ENCODE data around the gene DOCK10. TPM values are rescaled to one million over a fixed set of nuclear protein-coding genes. Genes with fewer than 3 reads are reported as not detected.

DOCK10 gene
- total RNA-seq, 1 experiment from 2014 or later = 5.8 TPM

DNA sequence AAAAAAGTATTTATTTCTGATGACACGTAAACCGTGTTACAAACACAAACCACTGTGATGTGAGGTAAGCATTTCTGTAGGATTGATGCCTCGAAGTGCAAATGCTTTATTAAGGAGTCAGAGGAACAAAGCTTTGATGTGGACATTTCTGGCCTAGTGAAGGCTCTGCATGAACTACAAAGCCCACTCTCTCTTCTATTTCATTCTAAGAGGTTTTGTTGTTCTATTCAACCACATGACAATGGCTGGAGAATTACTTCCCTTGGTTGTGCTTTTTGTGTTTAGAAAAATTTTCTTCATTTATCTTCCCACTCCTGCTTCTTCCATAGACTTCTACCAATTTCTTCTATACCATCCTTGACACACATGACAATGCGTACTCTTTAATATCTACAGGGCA, 200.4 kb downstream of the DOCK10 start:
- in situ Hi-C loops (cut with HindIII; ENCODE audit: low pct_unique_long_range_greater_than_20kb, low sequenced_read_pairs) = no loop called here
- H3K9me3 ChIP-seq (ENCODE audit: control insufficient read depth, insufficient read depth, low read depth, low read length) = no peaks in the 10 kb centered on the region
- intact Hi-C loops (cut with micrococcal nuclease; ENCODE audit: unreplicated experiment) = no loop called here
- H3K4me1 ChIP-seq (ENCODE audit: control insufficient read depth, insufficient read depth, low read length) = no peaks in the 10 kb centered on the region
- H3K27ac ChIP-seq (ENCODE audit: low read length) = no peak overlapping the region
- H3K27me3 ChIP-seq (ENCODE audit: control insufficient read depth, insufficient read depth, low read length) = no peaks in the 10 kb centered on the region
- ChIA-PET CTCF (no interaction called here), POLR2A (no interaction called here)
- DNase-seq (ENCODE audit: low read depth, low spot score) = no peak
- no peak for ATAC-seq
- H3K36me3 ChIP-seq (ENCODE audit: control insufficient read depth, insufficient read depth, low read length) = no peaks in the 10 kb centered on the region
- H3K4me3 ChIP-seq (ENCODE audit: low read depth in 2 of 2, low read length in 2 of 2) = no peak overlapping the region
- no TSS peak for BruUV-seq (replicated peaks)
- TF ChIP-seq SIN3A (IDR thresholded peaks at IDR 0.05; ENCODE audit: borderline replicate concordance, insufficient read depth, low read depth, low read length) (no peak), TCF7L2 (IDR thresholded peaks at IDR 0.05; ENCODE audit: low read depth, low read length) (no peak), POLR2AphosphoS5 (IDR thresholded peaks at IDR 0.05; ENCODE audit: low read depth, low read length) (no peak)
- TF ChIP-seq, protein P1, sequence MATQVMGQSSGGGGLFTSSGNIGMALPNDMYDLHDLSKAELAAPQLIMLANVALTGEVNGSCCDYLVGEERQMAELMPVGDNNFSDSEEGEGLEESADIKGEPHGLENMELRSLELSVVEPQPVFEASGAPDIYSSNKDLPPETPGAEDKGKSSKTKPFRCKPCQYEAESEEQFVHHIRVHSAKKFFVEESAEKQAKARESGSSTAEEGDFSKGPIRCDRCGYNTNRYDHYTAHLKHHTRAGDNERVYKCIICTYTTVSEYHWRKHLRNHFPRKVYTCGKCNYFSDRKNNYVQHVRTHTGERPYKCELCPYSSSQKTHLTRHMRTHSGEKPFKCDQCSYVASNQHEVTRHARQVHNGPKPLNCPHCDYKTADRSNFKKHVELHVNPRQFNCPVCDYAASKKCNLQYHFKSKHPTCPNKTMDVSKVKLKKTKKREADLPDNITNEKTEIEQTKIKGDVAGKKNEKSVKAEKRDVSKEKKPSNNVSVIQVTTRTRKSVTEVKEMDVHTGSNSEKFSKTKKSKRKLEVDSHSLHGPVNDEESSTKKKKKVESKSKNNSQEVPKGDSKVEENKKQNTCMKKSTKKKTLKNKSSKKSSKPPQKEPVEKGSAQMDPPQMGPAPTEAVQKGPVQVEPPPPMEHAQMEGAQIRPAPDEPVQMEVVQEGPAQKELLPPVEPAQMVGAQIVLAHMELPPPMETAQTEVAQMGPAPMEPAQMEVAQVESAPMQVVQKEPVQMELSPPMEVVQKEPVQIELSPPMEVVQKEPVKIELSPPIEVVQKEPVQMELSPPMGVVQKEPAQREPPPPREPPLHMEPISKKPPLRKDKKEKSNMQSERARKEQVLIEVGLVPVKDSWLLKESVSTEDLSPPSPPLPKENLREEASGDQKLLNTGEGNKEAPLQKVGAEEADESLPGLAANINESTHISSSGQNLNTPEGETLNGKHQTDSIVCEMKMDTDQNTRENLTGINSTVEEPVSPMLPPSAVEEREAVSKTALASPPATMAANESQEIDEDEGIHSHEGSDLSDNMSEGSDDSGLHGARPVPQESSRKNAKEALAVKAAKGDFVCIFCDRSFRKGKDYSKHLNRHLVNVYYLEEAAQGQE (IDR thresholded peaks at IDR 0.05; ENCODE audit: insufficient read depth in 1 of 2, low read depth in 2 of 2, low read length in 1 of 2) = no peak
- TF ChIP-seq, protein P2, sequence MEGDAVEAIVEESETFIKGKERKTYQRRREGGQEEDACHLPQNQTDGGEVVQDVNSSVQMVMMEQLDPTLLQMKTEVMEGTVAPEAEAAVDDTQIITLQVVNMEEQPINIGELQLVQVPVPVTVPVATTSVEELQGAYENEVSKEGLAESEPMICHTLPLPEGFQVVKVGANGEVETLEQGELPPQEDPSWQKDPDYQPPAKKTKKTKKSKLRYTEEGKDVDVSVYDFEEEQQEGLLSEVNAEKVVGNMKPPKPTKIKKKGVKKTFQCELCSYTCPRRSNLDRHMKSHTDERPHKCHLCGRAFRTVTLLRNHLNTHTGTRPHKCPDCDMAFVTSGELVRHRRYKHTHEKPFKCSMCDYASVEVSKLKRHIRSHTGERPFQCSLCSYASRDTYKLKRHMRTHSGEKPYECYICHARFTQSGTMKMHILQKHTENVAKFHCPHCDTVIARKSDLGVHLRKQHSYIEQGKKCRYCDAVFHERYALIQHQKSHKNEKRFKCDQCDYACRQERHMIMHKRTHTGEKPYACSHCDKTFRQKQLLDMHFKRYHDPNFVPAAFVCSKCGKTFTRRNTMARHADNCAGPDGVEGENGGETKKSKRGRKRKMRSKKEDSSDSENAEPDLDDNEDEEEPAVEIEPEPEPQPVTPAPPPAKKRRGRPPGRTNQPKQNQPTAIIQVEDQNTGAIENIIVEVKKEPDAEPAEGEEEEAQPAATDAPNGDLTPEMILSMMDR (IDR thresholded peaks at IDR 0.05) = no peak

DNA sequence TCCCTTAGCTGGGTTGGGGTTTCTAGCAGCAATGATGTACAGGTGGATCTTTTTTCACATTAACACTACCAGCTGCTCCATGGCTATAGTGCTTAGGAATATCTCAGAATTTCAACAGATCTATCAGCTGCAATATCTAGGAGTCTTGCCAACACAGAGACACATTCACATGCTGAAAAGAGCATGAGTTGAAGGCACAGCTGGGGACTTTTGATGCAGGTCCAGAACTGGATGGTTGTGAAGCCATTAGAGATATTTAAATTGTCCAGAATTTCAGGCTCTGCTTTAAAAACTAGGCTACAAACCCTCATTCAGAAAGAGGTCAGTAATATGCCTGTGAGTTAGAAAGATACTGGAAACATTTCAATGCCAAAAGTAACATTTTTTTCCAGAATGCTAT, 203.9 kb downstream of the DOCK10 start:
- ChIA-PET CTCF (no interaction called here), POLR2A (no interaction called here)
- no peaks in the 10 kb centered on the region for H3K27me3 ChIP-seq (ENCODE audit: control insufficient read depth, insufficient read depth, low read length)
- ATAC-seq (no peak), DNase-seq (ENCODE audit: low read depth, low spot score) (no peak)
- H3K9me3 ChIP-seq (ENCODE audit: control insufficient read depth, insufficient read depth, low read depth, low read length) = no peaks in the 10 kb centered on the region
- no TSS peak for BruUV-seq (replicated peaks)
- no peaks in the 10 kb centered on the region for H3K4me1 ChIP-seq (ENCODE audit: control insufficient read depth, insufficient read depth, low read length)
- no peaks in the 10 kb centered on the region for H3K36me3 ChIP-seq (ENCODE audit: control insufficient read depth, insufficient read depth, low read length)
- intact Hi-C loops (cut with micrococcal nuclease; ENCODE audit: unreplicated experiment) = no loop called here
- H3K4me3 ChIP-seq (ENCODE audit: low read depth in 2 of 2, low read length in 2 of 2) = no peak overlapping the region
- in situ Hi-C loops (cut with HindIII; ENCODE audit: low pct_unique_long_range_greater_than_20kb, low sequenced_read_pairs) = no loop called here
- TF ChIP-seq, protein P1 (IDR thresholded peaks at IDR 0.05; ENCODE audit: insufficient read depth in 1 of 2, low read depth in 2 of 2, low read length in 1 of 2) = no peak
- TF ChIP-seq, protein P2 (IDR thresholded peaks at IDR 0.05) = no peak
- no peak for TF ChIP-seq SIN3A (IDR thresholded peaks at IDR 0.05; ENCODE audit: borderline replicate concordance, insufficient read depth, low read depth, low read length)
- TF ChIP-seq TCF7L2 (IDR thresholded peaks at IDR 0.05; ENCODE audit: low read depth, low read length) = no peak
- no peak for TF ChIP-seq POLR2AphosphoS5 (IDR thresholded peaks at IDR 0.05; ENCODE audit: low read depth, low read length)
- H3K27ac ChIP-seq (ENCODE audit: low read length) = no peak overlapping the region

Data from Panc1 (cell line).